PC-3 (cell line): ENCODE data around the gene FLNC.

Experiments used
- EZH2 ChIP-seq: fragments of 300-600 bp; sonication (generic); IDR thresholded peaks from one replicate; pipeline ENCODE4 v1.6.1; 2017; ENCODE audit warnings: antibody characterized with exemption, mild to moderate bottlenecking, low read length; ENCODE audit not compliant: unreplicated experiment
- EZH2phosphoT487 ChIP-seq: fragments of 300-600 bp; sonication (generic); IDR thresholded peaks from 2 replicates; pipeline ENCODE4 v1.6.1; 2018; ENCODE audit warnings: mild to moderate bottlenecking, antibody characterized with exemption, low read length, borderline replicate concordance
- TF ChIP-seq, protein P1 (sequence below): fragments of 300-600 bp; sonication (generic); conservative IDR thresholded peaks from 2 replicates; pipeline ENCODE4 v1.5.1; 2017; ENCODE audit warnings: antibody characterized with exemption, low read depth, mild to moderate bottlenecking, low read length

DNA sequence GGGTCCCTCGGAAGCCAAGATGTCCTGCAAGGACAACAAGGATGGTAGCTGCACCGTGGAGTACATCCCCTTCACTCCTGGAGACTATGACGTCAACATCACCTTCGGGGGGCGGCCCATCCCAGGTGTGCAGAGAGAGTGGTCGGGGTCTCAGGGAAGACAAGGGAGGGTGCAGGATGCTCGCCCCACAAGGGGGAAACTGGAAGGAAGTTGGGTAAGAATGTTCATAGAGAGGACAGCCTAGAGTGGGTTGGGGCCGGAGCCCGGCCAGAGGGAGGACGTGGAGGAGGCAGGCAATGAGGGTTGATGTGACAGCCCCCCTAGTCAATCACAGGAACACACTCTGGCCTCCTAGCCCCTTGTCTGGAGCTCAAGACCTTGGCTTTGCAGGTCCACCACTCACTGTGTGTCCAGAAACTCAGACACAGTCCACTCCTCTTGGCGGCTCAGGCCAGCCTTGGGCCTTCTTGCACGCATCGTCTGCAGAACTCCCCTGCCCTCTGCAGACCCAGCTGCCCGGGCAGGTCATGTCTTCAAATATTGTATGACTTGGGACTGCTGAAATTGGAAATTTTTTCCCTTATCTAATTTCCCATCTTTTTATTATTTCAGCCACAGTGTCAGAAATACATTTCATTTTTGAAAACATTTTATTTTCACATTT, 16.7 kb downstream of the FLNC start:
- TF ChIP-seq, protein P1, sequence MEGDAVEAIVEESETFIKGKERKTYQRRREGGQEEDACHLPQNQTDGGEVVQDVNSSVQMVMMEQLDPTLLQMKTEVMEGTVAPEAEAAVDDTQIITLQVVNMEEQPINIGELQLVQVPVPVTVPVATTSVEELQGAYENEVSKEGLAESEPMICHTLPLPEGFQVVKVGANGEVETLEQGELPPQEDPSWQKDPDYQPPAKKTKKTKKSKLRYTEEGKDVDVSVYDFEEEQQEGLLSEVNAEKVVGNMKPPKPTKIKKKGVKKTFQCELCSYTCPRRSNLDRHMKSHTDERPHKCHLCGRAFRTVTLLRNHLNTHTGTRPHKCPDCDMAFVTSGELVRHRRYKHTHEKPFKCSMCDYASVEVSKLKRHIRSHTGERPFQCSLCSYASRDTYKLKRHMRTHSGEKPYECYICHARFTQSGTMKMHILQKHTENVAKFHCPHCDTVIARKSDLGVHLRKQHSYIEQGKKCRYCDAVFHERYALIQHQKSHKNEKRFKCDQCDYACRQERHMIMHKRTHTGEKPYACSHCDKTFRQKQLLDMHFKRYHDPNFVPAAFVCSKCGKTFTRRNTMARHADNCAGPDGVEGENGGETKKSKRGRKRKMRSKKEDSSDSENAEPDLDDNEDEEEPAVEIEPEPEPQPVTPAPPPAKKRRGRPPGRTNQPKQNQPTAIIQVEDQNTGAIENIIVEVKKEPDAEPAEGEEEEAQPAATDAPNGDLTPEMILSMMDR: no peak
- TF ChIP-seq EZH2 (no peak), EZH2phosphoT487 (no peak)
